Superior temporal gyrus (tissue), 1 donor: Measurements from ENCODE around the gene ABHD4.
"Not testable (repeated sequence)": the region's sequence is repeated elsewhere in the genome, so short reads cannot be mapped to it uniquely, and the experiment has no call there.

Source experiments
- DNase-seq: peaks from one replicate; pipeline ENCODE4 v3.0.0-alpha.2; 2016; ENCODE audit errors: extremely low spot score

Gene ABHD4

GRCh38 chr14:22589096-22589839 lies 8.8 kb upstream of the ABHD4 start, which contains the start of gene DAD1:
DAD1 (minus strand) TSS chr14:22589224; CDS start chr14:22589157, 67 bp downstream.
- DNase-seq = peak; percentile 100

GRCh38 chr14:22593189-22593588 lies 4.9 kb upstream of the ABHD4 start:
- no peak for DNase-seq

GRCh38 chr14:22593601-22594000 lies 4.5 kb upstream of the ABHD4 start:
- DNase-seq = no peak

- no peak for DNase-seq
Observed at GRCh38 chr14:22594156-22594716, 3.9 kb upstream of the ABHD4 start.

GRCh38 chr14:22596354-22596879 lies 1.7 kb upstream of the ABHD4 start:
- DNase-seq = no peak

GRCh38 chr14:22597265-22597664 lies 835 bp upstream of the ABHD4 start:
- no peak for DNase-seq

- peak; percentile 33 for DNase-seq
Observed at GRCh38 chr14:22597771-22598098, 365 bp upstream of the ABHD4 start.

GRCh38 chr14:22598896-22599244 lies 770 bp downstream of the ABHD4 start:
- peak; percentile 33 for DNase-seq

- DNase-seq = no peak
Observed at GRCh38 chr14:22599349-22599748, 1.2 kb downstream of the ABHD4 start.

GRCh38 chr14:22600027-22600426 lies 1.9 kb downstream of the ABHD4 start:
- no peak for DNase-seq

- no peak for DNase-seq
Observed at GRCh38 chr14:22601456-22601855, 3.4 kb downstream of the ABHD4 start.

- no peak for DNase-seq
Observed at GRCh38 chr14:22601996-22602395, 3.9 kb downstream of the ABHD4 start.

GRCh38 chr14:22602862-22603261 lies 4.8 kb downstream of the ABHD4 start:
- no peak for DNase-seq

- no peak for DNase-seq
Observed at GRCh38 chr14:22606380-22606779, 8.3 kb downstream of the ABHD4 start.

GRCh38 chr14:22607291-22607690 lies 9.2 kb downstream of the ABHD4 start:
- DNase-seq = no peak

- no peak for DNase-seq
Observed at GRCh38 chr14:22610931-22611330, 12.8 kb downstream of the ABHD4 start.

GRCh38 chr14:22613106-22613695 lies 15.1 kb downstream of the ABHD4 start:
- DNase-seq = no peak

GRCh38 chr14:22613736-22614239 lies 15.7 kb downstream of the ABHD4 start:
- DNase-seq = no peak

GRCh38 chr14:22614240-22614799 lies 16.2 kb downstream of the ABHD4 start:
- no peak for DNase-seq

- not testable (repeated sequence) for DNase-seq
Observed at GRCh38 chr14:22615765-22616164, 17.7 kb downstream of the ABHD4 start.

GRCh38 chr14:22622255-22622654 lies 24.2 kb downstream of the ABHD4 start:
- no peak for DNase-seq

- no peak for DNase-seq
Observed at GRCh38 chr14:22623047-22623446, 24.9 kb downstream of the ABHD4 start.

GRCh38 chr14:22626590-22626989 lies 28.5 kb downstream of the ABHD4 start:
- DNase-seq = no peak
